GM19372 (cell line): ENCODE measurements around the gene OPN1SW.

Experiments used
- ATAC-seq: cut with Tn5 transposase; IDR thresholded peaks from one replicate; pipeline ENCODE4 v1.9.1; 2021; ENCODE audit warnings: mild to moderate bottlenecking, low read depth, moderate library complexity; ENCODE audit not compliant: unreplicated experiment

Gene OPN1SW

GRCh38 chr7:128767475-128768110, 8.0 kb downstream of the OPN1SW start:
- no peak for ATAC-seq

- no peak for ATAC-seq
These were observed 12.1 kb downstream of the OPN1SW start for GRCh38 chr7:128763541-128763940.

GRCh38 chr7:128759242-128759641, 16.4 kb downstream of the OPN1SW start:
- no peak for ATAC-seq

- ATAC-seq: no peak
These were observed 17.0 kb downstream of the OPN1SW start for GRCh38 chr7:128758553-128758952.

- no peak for ATAC-seq
These were observed 18.4 kb downstream of the OPN1SW start for GRCh38 chr7:128757203-128757602.

GRCh38 chr7:128755819-128756476, 19.6 kb downstream of the OPN1SW start:
- ATAC-seq: no peak

- ATAC-seq: no peak
These were observed 20.3 kb downstream of the OPN1SW start for GRCh38 chr7:128755075-128755818.

- no peak for ATAC-seq
These were observed 23.3 kb downstream of the OPN1SW start for GRCh38 chr7:128752251-128752650.

- ATAC-seq: no peak
These were observed 28.1 kb downstream of the OPN1SW start for GRCh38 chr7:128747327-128748079.

GRCh38 chr7:128745706-128746105, 29.9 kb downstream of the OPN1SW start:
- ATAC-seq: no peak

GRCh38 chr7:128744366-128744905, 31.2 kb downstream of the OPN1SW start:
- ATAC-seq: no peak

GRCh38 chr7:128743112-128743772, 32.4 kb downstream of the OPN1SW start:
- ATAC-seq: no peak

GRCh38 chr7:128742206-128742605, 33.4 kb downstream of the OPN1SW start:
- no peak for ATAC-seq

- ATAC-seq: no peak
These were observed 34.1 kb downstream of the OPN1SW start for GRCh38 chr7:128741491-128741890.

GRCh38 chr7:128740996-128741395, 34.6 kb downstream of the OPN1SW start:
- ATAC-seq: no peak

GRCh38 chr7:128739990-128740682, 35.5 kb downstream of the OPN1SW start:
- no peak for ATAC-seq

GRCh38 chr7:128739048-128739962, 36.3 kb downstream of the OPN1SW start, which contains the start of gene CALU:
TSS of gene CALU (plus strand) at chr7:128739359. CDS start at chr7:128748584, 9,225 bp downstream.
- ATAC-seq: peak; percentile 98

GRCh38 chr7:128738570-128739047, 37.0 kb downstream of the OPN1SW start:
- peak; percentile 3 for ATAC-seq
